DMS79 (cell line): Measurements from ENCODE around the gene PGGHG.
"Not testable (repeated sequence)": the region's sequence is repeated elsewhere in the genome, so short reads cannot be mapped to it uniquely, and the experiment has no call there.

Source experiments
- DNase-seq: peaks from one replicate; lab custom pipeline; 2025; lab: John Stamatoyannopoulos, UW

PGGHG gene

DNA sequence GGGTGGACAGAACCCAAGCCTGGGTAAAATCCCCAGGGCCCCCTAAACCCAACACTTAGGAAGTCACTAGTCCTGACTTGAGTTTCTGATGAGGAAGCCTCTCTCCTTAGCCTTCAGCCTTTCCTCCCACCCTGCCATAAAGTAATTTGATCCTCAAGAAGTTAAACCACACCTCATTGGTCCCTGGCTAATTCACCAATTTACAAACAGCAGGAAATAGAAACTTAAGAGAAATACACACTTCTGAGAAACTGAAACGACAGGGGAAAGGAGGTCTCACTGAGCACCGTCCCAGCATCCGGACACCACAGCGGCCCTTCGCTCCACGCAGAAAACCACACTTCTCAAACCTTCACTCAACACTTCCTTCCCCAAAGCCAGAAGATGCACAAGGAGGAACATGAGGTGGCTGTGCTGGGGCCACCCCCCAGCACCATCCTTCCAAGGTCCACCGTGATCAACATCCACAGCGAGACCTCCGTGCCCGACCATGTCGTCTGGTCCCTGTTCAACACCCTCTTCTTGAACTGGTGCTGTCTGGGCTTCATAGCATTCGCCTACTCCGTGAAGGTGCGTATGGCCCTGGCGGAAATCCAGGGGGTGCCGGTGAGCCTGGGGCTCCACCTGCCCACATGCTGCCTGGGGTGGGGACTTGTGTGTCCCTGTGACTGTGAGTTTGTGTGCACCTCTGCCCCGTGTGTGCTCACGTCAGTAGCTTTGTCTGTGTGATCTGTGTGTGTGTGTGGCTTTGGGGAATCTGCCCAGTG is 25.0 kb downstream of the PGGHG start, which contains the start of gene IFITM1:
TSS of gene IFITM1 (plus strand) at position 254 of the 767 bp plus-strand sequence. CDS start at position 385, 131 bp downstream.
- no peak for DNase-seq

DNA sequence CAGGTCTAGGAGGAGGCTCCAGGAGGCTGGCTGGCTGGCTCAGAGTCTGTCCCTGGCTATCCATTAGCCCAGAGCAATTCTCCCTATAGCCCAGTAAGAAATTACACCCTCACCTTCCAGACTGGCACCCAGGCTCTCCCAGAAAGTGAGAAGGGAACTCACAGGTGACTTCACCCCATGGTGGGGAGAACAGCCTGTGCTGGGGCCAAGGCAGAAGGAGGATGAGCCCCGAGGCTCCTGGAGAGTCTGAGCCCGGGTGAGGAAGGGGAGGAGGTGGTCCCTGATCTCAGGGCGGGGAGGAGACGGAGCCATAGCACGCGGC is 25.6 kb downstream of the PGGHG start:
- DNase-seq: not testable (repeated sequence)

- no peak for DNase-seq
Observed at GRCh38 chr11:315051-315481, 26.1 kb downstream of the PGGHG start.

DNA sequence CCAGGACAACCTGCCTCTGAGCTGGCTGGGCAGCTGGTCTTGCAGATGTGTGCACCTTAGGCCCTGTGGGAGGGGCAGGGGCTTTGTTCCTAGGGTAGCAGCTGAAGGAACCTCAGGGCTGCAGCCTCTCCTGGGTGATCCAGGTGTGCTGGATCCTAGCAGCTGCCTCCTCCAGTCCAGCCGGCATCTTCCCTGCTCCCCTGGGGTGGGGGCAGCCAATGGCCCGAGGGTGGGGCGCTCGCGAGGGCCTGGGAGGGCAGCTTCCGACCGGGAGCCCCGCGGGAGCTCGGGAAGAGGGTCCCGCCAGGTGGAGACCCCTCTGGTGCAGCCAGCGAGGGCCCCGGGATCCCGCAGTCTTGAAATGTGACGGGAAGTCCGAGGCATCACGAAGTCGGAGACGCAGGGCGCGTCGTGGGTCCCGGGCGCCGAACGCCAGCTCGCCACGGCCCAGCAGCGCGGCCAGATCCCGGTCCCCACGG is 26.6 kb downstream of the PGGHG start:
- DNase-seq: no peak

DNA sequence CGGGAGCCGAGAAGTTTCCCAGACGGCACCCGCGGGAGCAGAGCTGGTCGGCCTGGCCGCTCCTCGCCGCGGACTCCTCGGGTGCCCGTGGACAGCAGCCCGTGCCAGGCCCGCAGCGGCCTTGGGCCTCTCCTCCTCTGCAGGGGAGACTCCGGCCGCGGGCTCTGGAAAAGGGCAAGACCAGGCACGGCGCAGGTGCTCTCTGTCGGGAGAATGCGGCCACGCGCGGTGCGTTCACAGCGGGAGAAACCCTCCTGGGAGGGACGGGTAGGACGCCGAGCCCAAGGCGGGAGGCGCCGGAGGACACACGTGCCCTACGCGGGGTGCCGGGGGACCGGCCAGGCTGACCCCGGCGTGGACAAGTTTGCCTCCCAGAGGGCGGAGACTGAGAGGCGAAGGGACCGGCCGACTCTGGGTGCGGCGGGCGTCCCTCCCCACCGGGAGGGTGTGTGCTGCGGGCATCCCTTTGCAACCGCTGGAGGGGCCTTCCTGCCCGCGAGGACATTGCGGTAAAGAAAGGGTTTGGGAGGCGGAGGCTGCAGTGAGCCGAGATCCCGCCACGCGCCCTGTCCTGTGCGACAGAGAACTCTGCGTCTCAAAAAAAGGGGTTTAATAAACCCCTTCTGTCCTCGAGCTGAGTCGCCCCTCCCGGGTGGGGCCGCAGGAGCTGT is 27.2 kb downstream of the PGGHG start:
- DNase-seq: no peak

GRCh38 chr11:316891-317301 is 28.0 kb downstream of the PGGHG start:
- no peak for DNase-seq

- not testable (repeated sequence) for DNase-seq
Observed at GRCh38 chr11:317668-318404, 28.9 kb downstream of the PGGHG start.

DNA sequence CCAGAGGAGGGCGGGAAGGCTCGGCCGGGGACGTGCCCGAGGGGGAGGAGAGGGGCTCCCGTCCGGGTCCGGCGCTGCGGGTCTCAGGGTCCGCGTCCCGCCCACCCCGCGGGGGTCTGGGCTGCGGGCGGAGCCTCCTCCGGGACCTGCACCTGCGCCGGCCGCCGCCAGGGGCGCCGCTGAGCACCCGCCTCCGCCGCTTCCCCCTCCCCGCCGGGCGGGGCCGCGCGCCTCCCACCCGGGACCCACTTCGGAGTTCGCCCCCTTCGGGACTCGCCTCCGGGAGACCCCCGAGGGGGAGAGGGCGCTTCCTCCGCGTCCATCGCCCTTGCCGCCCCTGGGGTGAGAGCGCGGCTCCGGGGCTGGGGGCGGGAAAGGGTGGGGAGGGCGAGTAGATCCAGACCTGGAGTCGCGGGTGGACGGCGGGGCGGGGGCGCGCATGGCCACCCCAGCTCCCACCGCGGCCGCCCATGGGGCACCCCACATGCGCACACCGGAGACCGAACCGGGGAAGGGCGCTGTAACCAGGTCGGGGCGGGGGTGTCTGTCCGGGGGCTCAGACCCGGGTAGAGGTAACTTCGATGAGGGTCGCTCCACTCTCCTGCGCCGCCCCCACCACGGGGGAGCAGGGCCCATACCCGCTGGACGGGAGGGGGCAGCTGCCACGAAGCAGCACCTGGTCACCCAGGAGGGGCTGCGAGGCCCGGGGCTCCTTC is 29.6 kb downstream of the PGGHG start:
- DNase-seq: not testable (repeated sequence)

GRCh38 chr11:319121-319887 is 30.4 kb downstream of the PGGHG start:
- DNase-seq: not testable (repeated sequence)

DNA sequence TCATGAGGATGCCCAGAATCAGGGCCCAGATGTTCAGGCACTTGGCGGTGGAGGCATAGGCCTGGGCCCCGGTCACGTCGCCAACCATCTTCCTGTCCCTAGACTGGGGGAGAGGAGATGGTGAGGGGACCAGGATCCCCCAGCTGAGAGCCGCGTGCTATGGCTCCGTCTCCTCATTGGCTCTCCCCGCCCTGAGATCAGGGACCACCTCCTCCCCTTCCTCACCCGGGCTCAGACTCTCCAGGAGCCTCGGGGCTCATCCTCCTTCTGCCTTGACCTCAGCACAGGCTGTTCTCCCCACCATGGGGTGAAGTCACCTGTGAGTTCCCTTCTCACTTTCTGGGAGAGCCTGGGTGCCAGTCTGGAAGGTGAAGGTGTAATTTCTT is 31.0 kb downstream of the PGGHG start:
- DNase-seq: not testable (repeated sequence)

DNA sequence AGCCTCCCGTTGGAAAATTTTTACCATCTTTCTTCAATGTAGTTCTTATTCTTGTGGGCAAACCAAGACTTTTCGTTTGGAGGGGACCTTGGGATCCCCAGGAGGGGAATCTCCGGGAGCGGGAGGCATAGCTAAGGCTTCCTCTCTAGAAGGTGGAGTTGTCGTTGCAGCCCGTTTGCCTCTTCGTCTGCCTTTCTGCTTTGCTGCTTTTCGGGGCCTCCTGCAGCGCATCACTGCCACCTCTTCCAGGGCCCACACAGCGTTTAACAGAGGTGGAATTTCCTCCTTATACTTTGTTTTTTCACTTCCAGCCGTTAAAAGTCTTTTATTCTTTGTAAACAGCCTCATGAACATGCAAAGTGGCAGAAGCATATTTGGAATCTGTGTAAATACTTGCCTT is 35.2 kb downstream of the PGGHG start:
- no peak for DNase-seq

GRCh38 chr11:324593-325517 is 35.9 kb downstream of the PGGHG start:
- DNase-seq: not testable (repeated sequence)

- DNase-seq: no peak
Observed at GRCh38 chr11:325796-326591, 37.1 kb downstream of the PGGHG start.

- no peak for DNase-seq
Observed at GRCh38 chr11:326592-326841, 37.6 kb downstream of the PGGHG start.

- no peak for DNase-seq
Observed at GRCh38 chr11:326842-327580, 38.1 kb downstream of the PGGHG start.

GRCh38 chr11:327581-327923 is 38.6 kb downstream of the PGGHG start:
- no peak for DNase-seq

- no peak for DNase-seq
Observed at GRCh38 chr11:328012-328411, 39.1 kb downstream of the PGGHG start.

DNA sequence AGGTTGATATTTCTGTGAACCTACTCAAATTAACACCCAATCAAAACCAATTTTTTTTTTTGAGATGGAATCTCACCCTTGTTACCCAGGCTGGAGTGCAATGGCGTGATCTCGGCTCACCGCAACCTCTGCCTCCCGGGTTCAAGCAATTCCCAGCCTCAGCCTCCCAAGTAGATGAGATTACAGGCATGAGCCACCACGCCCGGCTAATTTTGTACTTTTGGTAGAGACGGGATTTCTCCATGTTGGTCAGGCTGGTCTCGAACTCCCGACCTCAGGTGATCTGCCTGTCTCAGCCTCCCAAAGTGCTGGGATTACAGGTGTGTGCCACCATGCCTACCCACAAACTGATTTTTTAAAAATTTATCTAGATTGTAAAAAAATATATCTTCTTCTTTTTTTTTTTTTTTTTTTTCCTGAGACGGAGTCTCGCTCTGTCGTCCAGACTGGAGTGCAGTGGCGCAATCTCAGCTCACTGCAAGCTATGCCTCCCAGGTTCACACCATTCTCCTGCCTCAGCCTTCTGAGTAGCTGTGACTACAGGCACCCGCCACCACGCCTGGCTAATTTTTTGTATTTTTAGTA is 39.7 kb downstream of the PGGHG start:
- DNase-seq: not testable (repeated sequence)

DNA sequence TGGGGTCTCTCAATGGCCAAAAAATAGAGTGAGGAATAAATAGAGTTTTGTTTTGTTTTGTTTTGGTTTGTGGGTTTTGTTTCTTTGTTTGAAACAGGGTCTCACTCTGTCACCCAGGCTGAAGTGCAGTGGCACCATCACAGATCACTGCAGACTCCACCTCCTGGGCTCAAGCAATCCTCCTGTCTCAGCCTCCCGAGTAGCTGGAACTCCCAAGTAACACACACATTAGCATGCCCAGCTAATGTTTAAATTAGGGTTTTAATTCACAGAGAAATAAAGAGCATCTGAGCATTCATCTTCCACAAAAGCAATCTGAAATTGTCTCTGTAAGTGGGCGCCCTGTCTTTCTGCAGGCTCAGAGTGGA is 40.9 kb downstream of the PGGHG start:
- DNase-seq: no peak
